Testis (tissue), 2 donors: ENCODE measurements around the gene UNC13C.

Experiments used
- CTCF ChIP-seq, 3 experiments: fragments of 450-650 bp in 2 of 3; fragments of 200-600 bp in 1 of 3; sonication (generic) in 1 of 3; IDR thresholded peaks; one replicate each; pipeline ENCODE4 v1.5.1; 2016 to 2019; ENCODE audit warnings: antibody characterized with exemption in 3 of 3, mild to moderate bottlenecking in 2 of 3, moderate library complexity in 1 of 3
- POLR2A ChIP-seq: fragments of 450-650 bp; IDR thresholded peaks from one replicate; pipeline ENCODE4 v1.6.1; 2017; ENCODE audit warnings: antibody characterized with exemption, mild to moderate bottlenecking, moderate library complexity

- TF ChIP-seq CTCF (IDR thresholded peaks at IDR 0.05) = no peak
- TF ChIP-seq POLR2A = no peak
Measured at GRCh38 chr15:54347082-54347827, 369.0 kb downstream of the UNC13C start.
